ENCODE data around the gene SLC3A2.

Gene SLC3A2

DNA sequence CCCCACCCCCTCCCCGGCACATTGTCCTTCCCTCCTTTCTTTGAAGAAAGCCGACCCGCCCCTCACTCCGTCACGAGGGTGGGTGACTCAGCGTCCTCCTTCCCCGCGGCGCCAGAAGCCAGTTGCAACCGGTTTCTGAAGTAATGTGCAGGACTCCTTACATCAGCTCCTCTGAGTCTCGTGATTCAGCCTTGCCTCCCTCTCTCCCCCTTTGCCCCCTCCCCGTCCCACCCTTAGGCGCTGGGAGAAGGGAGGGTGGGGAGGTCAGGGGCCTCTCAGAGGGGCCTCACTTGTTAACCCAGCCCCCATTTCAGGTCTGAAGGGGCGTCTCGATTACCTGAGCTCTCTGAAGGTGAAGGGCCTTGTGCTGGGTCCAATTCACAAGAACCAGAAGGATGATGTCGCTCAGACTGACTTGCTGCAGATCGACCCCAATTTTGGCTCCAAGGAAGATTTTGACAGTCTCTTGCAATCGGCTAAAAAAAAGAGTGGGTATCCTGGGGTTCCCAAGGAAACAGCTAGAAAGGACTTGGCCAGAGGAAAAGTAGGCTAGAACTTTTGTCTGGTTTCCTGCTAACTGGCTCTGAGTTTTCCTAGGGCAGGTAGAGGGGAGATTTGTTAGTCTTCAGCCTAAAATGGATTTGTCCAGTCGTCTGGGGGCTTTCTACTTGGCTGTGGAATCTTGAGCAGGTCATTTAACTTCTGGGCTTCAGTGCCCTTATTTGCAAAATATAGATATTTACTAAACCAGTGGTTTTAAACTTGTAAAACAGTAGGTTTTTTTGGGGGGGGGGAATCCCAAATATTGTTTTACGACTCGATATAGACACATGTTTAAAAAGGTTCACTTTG lies 1.1 kb downstream of the SLC3A2 start:
- no peak for FAIRE-seq

DNA sequence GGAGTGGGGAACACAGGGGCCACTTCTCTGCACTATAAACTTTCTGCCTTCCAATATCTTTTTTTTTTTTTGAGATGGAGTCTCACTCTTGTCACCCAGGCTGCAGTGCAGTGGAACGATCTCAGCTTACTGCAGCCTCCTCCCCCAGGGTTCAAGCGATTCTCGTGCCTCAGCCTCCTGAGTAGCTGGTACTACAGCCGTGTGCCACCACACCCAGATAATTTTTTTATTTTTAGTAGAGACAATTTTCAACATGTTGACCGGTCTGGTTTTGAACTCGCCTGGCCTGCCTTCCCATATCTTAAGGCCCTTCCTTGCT lies 1.7 kb downstream of the SLC3A2 start:
- no peak for FAIRE-seq

DNA sequence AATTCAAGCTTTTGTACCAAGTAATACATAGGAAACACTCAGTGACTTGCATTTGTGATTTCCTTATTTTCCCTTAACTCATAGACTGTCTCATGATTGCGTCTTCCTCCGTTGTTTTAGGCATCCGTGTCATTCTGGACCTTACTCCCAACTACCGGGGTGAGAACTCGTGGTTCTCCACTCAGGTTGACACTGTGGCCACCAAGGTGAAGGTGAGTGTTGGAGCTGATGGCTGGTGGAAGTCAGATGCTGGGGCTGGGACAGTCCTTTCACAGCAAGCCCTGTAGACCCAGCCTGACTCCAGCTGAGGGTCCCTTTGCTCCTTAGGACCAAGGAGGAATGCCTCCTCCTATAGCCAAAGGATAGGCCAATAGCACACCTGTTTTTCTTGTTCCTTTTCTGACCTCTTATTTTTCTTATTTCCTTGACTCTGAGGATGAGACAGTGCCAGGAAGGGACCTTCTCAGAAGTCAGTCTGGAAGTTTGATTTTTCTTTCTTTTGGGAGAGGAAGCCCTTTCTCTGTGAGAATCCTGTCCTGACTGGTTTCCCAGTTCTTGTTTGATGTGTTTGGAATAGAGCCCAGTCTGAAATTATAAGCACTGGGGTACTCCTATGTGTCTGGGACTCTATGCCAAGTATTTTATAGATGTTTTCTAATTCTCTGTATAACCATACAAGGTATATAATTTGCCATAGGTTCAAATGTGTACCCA lies 2.2 kb downstream of the SLC3A2 start:
- FAIRE-seq, result no peak

- no peak for FAIRE-seq
Observed at GRCh38 chr11:62883673-62884072, 3.0 kb downstream of the SLC3A2 start.

DNA sequence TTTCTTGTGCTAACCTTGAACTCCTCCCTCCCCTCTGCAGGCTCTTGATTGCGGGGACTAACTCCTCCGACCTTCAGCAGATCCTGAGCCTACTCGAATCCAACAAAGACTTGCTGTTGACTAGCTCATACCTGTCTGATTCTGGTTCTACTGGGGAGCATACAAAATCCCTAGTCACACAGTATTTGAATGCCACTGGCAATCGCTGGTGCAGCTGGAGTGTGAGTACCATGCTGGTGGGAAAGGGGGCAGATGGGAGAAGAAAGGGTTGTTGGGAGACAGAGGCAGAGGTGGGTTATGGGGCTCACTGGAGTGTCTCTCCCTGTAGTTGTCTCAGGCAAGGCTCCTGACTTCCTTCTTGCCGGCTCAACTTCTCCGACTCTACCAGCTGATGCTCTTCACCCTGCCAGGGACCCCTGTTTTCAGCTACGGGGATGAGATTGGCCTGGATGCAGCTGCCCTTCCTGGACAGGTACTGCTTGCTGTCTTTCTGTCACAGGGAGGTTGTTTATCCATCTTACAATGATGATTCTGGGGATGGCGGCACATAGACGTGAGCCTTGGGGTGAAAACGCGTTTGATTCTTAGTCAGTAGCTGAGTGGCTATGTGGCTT lies 4.5 kb downstream of the SLC3A2 start:
- no peak for FAIRE-seq

DNA sequence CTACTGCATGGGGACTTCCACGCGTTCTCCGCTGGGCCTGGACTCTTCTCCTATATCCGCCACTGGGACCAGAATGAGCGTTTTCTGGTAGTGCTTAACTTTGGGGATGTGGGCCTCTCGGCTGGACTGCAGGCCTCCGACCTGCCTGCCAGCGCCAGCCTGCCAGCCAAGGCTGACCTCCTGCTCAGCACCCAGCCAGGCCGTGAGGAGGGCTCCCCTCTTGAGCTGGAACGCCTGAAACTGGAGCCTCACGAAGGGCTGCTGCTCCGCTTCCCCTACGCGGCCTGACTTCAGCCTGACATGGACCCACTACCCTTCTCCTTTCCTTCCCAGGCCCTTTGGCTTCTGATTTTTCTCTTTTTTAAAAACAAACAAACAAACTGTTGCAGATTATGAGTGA lies 7.7 kb downstream of the SLC3A2 start:
- FAIRE-seq, result no peak

GRCh38 chr11:62889126-62889483 lies 8.4 kb downstream of the SLC3A2 start:
- FAIRE-seq, result no peak

- no peak for FAIRE-seq
Observed at GRCh38 chr11:62889484-62890437, 9.1 kb downstream of the SLC3A2 start.

- no peak for FAIRE-seq
Observed at GRCh38 chr11:62892077-62892922, 11.6 kb downstream of the SLC3A2 start.

DNA sequence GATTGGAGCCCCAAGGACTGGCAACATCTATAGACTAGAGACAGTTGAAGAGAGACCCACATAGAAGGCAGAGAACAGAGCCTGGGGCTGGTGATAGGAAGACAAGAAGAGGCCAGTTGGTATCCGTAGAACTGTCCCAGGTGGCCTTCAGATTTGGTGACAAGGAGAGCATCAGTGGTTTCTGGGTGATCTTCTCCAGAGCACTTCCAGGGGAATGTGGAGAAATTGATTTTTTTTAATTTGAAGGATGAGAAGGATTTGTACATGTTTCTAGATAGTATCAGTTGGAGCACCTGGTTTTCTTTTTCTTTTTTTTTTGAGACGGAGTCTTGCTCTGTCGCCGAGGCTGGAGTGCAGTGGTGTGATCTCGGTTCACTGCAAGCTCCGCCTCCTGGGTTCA lies 14.8 kb downstream of the SLC3A2 start:
- FAIRE-seq, result no peak

DNA sequence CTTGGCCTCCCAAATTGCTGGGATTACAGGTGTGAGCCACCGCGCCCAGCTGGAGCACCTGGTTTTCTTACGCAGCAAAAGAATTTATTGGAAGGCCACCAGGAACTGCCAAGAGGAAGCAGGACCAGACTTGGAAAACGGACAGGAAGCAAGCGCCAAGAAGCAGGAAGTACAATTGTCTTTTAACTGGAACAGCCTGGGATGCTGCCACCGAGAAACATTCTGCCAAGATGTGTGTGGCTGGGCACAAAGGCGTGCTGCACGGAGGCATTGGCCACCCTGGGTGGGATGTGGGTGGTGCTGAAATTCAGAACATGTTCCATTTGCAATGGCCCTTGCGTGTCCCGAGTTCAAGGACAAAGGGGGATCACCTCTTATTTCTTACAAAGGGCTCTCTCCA lies 15.4 kb downstream of the SLC3A2 start:
- no peak for FAIRE-seq

- no peak for FAIRE-seq
Observed at GRCh38 chr11:62897311-62897710, 16.6 kb downstream of the SLC3A2 start.

DNA sequence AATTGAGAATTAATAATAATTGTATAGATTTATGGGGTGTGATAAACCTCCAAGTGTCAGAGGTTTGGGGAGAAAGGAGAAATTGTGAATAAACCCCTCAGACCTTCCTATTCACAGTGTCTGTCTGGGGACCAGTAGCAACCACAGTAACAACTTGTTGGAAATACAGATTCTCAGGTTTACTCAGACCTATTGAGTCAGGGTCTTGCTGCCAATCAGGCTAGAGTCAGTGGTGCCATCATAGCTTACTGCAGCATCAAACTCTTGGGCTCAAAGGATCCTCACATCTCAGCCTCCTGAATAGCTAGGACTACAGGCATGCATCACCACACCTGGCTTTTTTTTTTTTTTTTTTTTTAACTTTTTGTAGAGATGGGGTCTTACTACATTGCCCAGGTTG lies 17.3 kb downstream of the SLC3A2 start:
- FAIRE-seq, result no peak

DNA sequence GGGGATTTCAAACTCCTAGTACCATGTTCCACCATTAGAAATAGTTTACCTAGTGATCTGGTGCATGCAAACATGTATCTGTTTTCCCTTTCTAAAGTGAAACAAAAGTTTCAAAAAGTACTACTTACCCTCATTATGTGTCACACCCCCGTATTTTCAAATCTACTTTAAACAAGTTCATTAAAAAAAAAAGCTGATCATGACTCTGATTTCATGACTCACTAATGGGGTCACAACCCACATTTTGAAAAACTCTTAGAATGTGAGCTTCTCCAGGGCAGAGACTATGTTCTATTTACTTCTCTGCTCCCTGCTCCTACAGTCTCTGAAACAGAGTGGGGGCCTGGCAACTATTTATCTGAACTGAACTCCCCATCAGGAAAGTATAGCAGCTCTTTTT lies 22.2 kb downstream of the SLC3A2 start:
- FAIRE-seq, result no peak

- no peak for FAIRE-seq
Observed at GRCh38 chr11:62905296-62905695, 24.6 kb downstream of the SLC3A2 start.

- FAIRE-seq, result no peak
Observed at GRCh38 chr11:62905927-62906531, 25.3 kb downstream of the SLC3A2 start.

- no peak for FAIRE-seq
Observed at GRCh38 chr11:62908468-62909072, 27.9 kb downstream of the SLC3A2 start.

- FAIRE-seq, result no peak
Observed at GRCh38 chr11:62909107-62909894, 28.6 kb downstream of the SLC3A2 start.

GRCh38 chr11:62910141-62910882 lies 29.6 kb downstream of the SLC3A2 start:
- FAIRE-seq, result no peak
